Osteoblast (primary cell): ENCODE results near the gene PDPN. TPM values are rescaled to one million over a fixed set of nuclear protein-coding genes. Genes with fewer than 3 reads are reported as not detected.

Experiments used
- DNase-seq: peaks from one replicate; pipeline ENCODE4 v3.0.0; 2011; ENCODE audit warnings: low spot score, mixed read lengths; ENCODE audit not compliant: insufficient read length; ENCODE audit errors: missing footprints
- H2AFZ ChIP-seq: 2 replicates; pipeline ENCODE4 v1.6.0; 2011; ENCODE audit warnings: mild to moderate bottlenecking, low read length
- H3K27ac ChIP-seq: 2 replicates; pipeline ENCODE4 v1.5.1; 2011; ENCODE audit warnings: mild to moderate bottlenecking, low read depth, low read length, moderate library complexity
- H3K27me3 ChIP-seq: 2 replicates; pipeline ENCODE4 v1.6.0; 2012; ENCODE audit warnings: mild to moderate bottlenecking, control low read depth, inconsistent platforms, low read length, moderate library complexity; ENCODE audit not compliant: insufficient read depth
- H3K36me3 ChIP-seq: 2 replicates; pipeline ENCODE4 v1.5.1; 2011; ENCODE audit warnings: mild to moderate bottlenecking, low read length, control low read depth, moderate library complexity; ENCODE audit not compliant: insufficient read depth
- H3K4me1 ChIP-seq: 2 replicates; pipeline ENCODE4 v1.5.1; 2011; ENCODE audit warnings: mild to moderate bottlenecking, low read length, control low read depth, moderate library complexity; ENCODE audit not compliant: insufficient read depth
- H3K4me2 ChIP-seq: 2 replicates; pipeline ENCODE4 v1.6.0; 2011; ENCODE audit warnings: mild to moderate bottlenecking, low read length; ENCODE audit not compliant: insufficient read depth
- H3K4me3 ChIP-seq: fragments of 200-600 bp; sonication (generic); 3 replicates; pipeline ENCODE4 v1.5.1; 2012; ENCODE audit warnings: mild to moderate bottlenecking, low read length, inconsistent platforms; ENCODE audit not compliant: insufficient read depth
- H3K79me2 ChIP-seq: 2 replicates; pipeline ENCODE4 v1.6.0; 2012; ENCODE audit warnings: mild to moderate bottlenecking, low read length, control low read depth, inconsistent platforms; ENCODE audit not compliant: insufficient read depth
- H3K9me3 ChIP-seq: 2 replicates; pipeline ENCODE4 v1.5.1; 2011; ENCODE audit warnings: low read depth, low read length, control low read depth
- H4K20me1 ChIP-seq: 2 replicates; pipeline ENCODE4 v1.6.0; 2012; ENCODE audit warnings: mild to moderate bottlenecking, low read length, control low read depth; ENCODE audit not compliant: insufficient read depth
- CTCF ChIP-seq: IDR thresholded peaks from 2 replicates; pipeline ENCODE4 v1.5.1; 2011; ENCODE audit warnings: mild to moderate bottlenecking, low read depth, low read length, moderate library complexity; ENCODE audit errors: extremely low read depth
- total RNA-seq: library from RNA; depleted of rRNA; stranded (reverse); fragments of >200 nt; gene quantifications from 2 replicates; pipeline ENCODE4 v1.2.3, GENCODE V29; 2012

PDPN gene
- total RNA-seq, 1 donor = 11.9 TPM

GRCh38 chr1:13600762-13601453 is 17.3 kb downstream of the PDPN start:
- Histone ChIP-seq H3K4me1 (peaks cover 5% of the 10 kb centered on the region), H2AFZ (no peak overlapping the region), H3K36me3 (no peaks in the 10 kb centered on the region), H3K4me2 (no peak overlapping the region), H4K20me1 (no peaks in the 10 kb centered on the region), H3K9me3 (no peaks in the 10 kb centered on the region), H3K4me3 (no peak overlapping the region), H3K27ac (no peak overlapping the region), H3K27me3 (no peaks in the 10 kb centered on the region), H3K79me2 (no peaks in the 10 kb centered on the region)
- DNase-seq = peak; percentile 2
- TF ChIP-seq CTCF = no peak

DNA sequence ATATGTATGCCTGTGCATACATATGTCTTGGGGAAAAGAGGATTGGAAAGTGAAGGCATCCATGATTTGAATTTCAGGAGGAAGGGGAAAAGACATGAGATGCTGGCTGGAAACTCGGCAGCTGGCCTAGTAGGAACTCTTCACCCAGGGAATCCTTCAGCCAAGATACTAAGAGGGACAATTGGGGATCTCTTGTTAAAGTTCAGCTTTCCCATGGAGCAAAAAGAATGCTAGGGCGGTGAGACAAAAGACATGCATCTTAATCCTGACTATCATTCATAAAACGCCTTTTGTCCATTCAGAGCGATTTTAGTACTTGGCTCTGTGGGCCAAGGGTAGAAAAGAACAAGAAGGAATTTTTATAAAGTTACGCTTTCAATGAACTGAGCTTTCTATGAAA is 20.5 kb downstream of the PDPN start:
- H3K27me3 ChIP-seq = no peaks in the 10 kb centered on the region
- H3K4me3 ChIP-seq = no peak overlapping the region
- H2AFZ ChIP-seq = no peak overlapping the region
- no peaks in the 10 kb centered on the region for H3K9me3 ChIP-seq
- no peaks in the 10 kb centered on the region for H3K36me3 ChIP-seq
- peaks cover 5% of the 10 kb centered on the region for H3K4me1 ChIP-seq
- no peaks in the 10 kb centered on the region for H3K79me2 ChIP-seq
- TF ChIP-seq CTCF = no peak
- no peak for DNase-seq
- H4K20me1 ChIP-seq = no peaks in the 10 kb centered on the region
- no peak overlapping the region for H3K4me2 ChIP-seq
- H3K27ac ChIP-seq = no peak overlapping the region

- no peaks in the 10 kb centered on the region for H4K20me1 ChIP-seq
- no peaks in the 10 kb centered on the region for H3K27me3 ChIP-seq
- no peak for DNase-seq
- no peaks in the 10 kb centered on the region for H3K9me3 ChIP-seq
- no peak for TF ChIP-seq CTCF
- H2AFZ ChIP-seq = no peak overlapping the region
- H3K4me2 ChIP-seq = no peak overlapping the region
- H3K4me1 ChIP-seq = peaks cover 4% of the 10 kb centered on the region
- H3K36me3 ChIP-seq = no peaks in the 10 kb centered on the region
- no peaks in the 10 kb centered on the region for H3K79me2 ChIP-seq
- no peak overlapping the region for H3K4me3 ChIP-seq
- peak overlapping the region; percentile 17 for H3K27ac ChIP-seq
Observed at GRCh38 chr1:13604721-13605120, 21.1 kb downstream of the PDPN start.

DNA sequence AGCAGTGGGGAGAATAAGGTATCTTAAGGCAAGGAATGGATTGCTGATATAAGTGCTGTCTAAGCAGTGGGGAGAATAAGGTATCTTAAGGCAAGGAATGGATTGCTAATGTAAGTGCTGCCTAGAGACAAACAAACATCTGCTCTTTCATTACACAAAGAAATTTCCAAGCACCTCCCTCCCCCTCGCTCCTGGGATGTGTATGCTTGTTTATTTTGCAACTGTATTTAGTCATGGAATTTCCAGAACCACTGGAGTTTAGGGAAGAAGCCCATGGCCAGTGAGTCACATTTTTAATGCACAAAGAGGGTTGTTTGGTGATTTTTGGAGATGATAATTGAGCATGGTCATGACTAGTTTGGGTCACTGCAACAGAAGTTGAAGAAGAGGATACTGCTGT is 21.5 kb downstream of the PDPN start:
- no peak overlapping the region for H3K4me2 ChIP-seq
- no peak for TF ChIP-seq CTCF
- no peaks in the 10 kb centered on the region for H3K79me2 ChIP-seq
- no peaks in the 10 kb centered on the region for H3K4me1 ChIP-seq
- H3K36me3 ChIP-seq = no peaks in the 10 kb centered on the region
- no peak for DNase-seq
- H3K27ac ChIP-seq = peak overlapping the region; percentile 17
- H3K27me3 ChIP-seq = no peaks in the 10 kb centered on the region
- H3K9me3 ChIP-seq = no peaks in the 10 kb centered on the region
- no peak overlapping the region for H3K4me3 ChIP-seq
- H2AFZ ChIP-seq = no peak overlapping the region
- H4K20me1 ChIP-seq = no peaks in the 10 kb centered on the region
